NCI-H774 (cell line): ENCODE data around the gene CSF1.

Experiments
- DNase-seq: peaks from one replicate; lab custom pipeline; 2025; lab: John Stamatoyannopoulos, UW

CSF1 gene

GRCh38 chr1:109882288-109883245, 28.1 kb upstream of the CSF1 start:
- DNase-seq = no peak

- no peak for DNase-seq
Observed at GRCh38 chr1:109883248-109883955, 27.2 kb upstream of the CSF1 start.

- DNase-seq = no peak
Observed at GRCh38 chr1:109884242-109884891, 26.3 kb upstream of the CSF1 start.

GRCh38 chr1:109885589-109885988, 25.1 kb upstream of the CSF1 start:
- DNase-seq = no peak

GRCh38 chr1:109886827-109887226, 23.8 kb upstream of the CSF1 start:
- DNase-seq = no peak

GRCh38 chr1:109887271-109887670, 23.4 kb upstream of the CSF1 start:
- no peak for DNase-seq

- DNase-seq = no peak
Observed at GRCh38 chr1:109887884-109888283, 22.8 kb upstream of the CSF1 start.

GRCh38 chr1:109889094-109889493, 21.6 kb upstream of the CSF1 start:
- DNase-seq = no peak

GRCh38 chr1:109890115-109890953, 20.3 kb upstream of the CSF1 start:
- no peak for DNase-seq

GRCh38 chr1:109891930-109892329, 18.7 kb upstream of the CSF1 start:
- DNase-seq = no peak

GRCh38 chr1:109892561-109893368, 17.9 kb upstream of the CSF1 start:
- no peak for DNase-seq

- no peak for DNase-seq
Observed at GRCh38 chr1:109893532-109894171, 17.0 kb upstream of the CSF1 start.

GRCh38 chr1:109894823-109895719, 15.6 kb upstream of the CSF1 start:
- no peak for DNase-seq

- no peak for DNase-seq
Observed at GRCh38 chr1:109895720-109896504, 14.7 kb upstream of the CSF1 start.

- no peak for DNase-seq
Observed at GRCh38 chr1:109896681-109897080, 14.0 kb upstream of the CSF1 start.

GRCh38 chr1:109897259-109897955, 13.2 kb upstream of the CSF1 start:
- no peak for DNase-seq

- DNase-seq = no peak
Observed at GRCh38 chr1:109898842-109899241, 11.8 kb upstream of the CSF1 start.

- DNase-seq = no peak
Observed at GRCh38 chr1:109901141-109901523, 9.5 kb upstream of the CSF1 start.
